Fibroblast of pulmonary artery (primary cell): ENCODE measurements around the gene LMO2.

ENCODE experiments used
- DNase-seq: peaks from one replicate; pipeline ENCODE4 v3.0.0-alpha.2; 2010; ENCODE audit warnings: low read depth
- H3K4me3 ChIP-seq: replicated peaks from 2 replicates; pipeline ENCODE4 v1.5.1; 2011; ENCODE audit warnings: low read depth, mild to moderate bottlenecking, control low read depth, low read length, moderate library complexity
- TF ChIP-seq, protein P1 (sequence below): IDR thresholded peaks from 2 replicates; pipeline ENCODE4 v1.5.1; 2011; ENCODE audit warnings: mild to moderate bottlenecking, control low read depth, low read length, inconsistent platforms; ENCODE audit errors: missing control alignments

Gene LMO2

DNA sequence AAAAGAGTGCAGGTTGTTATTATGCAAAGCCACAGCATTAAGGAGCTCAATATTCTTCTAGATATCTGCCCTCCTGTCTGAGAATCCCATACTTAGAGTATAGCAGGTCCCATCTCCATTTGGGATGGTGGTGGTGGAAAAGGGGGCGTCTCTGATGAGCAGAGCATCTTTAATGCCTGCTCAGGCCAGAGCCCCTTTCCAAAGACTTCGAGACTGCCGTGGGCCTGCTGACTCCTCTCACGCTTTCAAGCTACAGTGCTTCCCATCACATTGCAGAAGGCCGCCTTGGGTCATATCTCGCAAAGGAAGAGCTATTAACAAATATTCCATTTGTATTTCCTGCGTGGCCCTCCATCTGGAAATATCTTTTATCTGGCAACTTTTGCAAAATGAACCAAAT lies 10.9 kb downstream of the LMO2 start:
- no peak overlapping the region for H3K4me3 ChIP-seq
- DNase-seq: no peak
- TF ChIP-seq, protein P1, sequence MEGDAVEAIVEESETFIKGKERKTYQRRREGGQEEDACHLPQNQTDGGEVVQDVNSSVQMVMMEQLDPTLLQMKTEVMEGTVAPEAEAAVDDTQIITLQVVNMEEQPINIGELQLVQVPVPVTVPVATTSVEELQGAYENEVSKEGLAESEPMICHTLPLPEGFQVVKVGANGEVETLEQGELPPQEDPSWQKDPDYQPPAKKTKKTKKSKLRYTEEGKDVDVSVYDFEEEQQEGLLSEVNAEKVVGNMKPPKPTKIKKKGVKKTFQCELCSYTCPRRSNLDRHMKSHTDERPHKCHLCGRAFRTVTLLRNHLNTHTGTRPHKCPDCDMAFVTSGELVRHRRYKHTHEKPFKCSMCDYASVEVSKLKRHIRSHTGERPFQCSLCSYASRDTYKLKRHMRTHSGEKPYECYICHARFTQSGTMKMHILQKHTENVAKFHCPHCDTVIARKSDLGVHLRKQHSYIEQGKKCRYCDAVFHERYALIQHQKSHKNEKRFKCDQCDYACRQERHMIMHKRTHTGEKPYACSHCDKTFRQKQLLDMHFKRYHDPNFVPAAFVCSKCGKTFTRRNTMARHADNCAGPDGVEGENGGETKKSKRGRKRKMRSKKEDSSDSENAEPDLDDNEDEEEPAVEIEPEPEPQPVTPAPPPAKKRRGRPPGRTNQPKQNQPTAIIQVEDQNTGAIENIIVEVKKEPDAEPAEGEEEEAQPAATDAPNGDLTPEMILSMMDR: no peak

- DNase-seq: no peak
- TF ChIP-seq, protein P1: no peak
- H3K4me3 ChIP-seq: no peak overlapping the region
Measured at GRCh38 chr11:33879375-33879774, 12.5 kb downstream of the LMO2 start.

DNA sequence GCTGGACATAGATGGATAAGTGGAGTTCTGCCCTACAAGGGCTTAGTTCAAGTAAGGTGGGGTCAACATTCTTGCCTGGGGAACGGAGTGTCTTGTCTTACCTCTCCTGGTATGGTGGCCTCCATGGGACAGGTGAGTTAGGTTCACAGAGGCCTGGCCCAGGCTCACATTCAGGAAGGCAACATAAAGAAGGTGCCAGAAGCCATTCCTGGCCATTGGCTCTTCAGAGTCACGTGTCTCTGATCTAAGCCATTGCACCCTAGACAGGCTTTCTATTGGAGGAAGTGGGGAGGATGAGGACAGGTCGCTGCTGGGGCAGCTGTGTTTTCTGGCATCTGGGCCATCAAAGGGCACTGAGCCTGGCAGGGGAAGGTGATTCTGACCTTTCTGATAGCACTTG lies 14.8 kb downstream of the LMO2 start:
- TF ChIP-seq, protein P1: no peak
- H3K4me3 ChIP-seq: no peak overlapping the region
- no peak for DNase-seq

DNA sequence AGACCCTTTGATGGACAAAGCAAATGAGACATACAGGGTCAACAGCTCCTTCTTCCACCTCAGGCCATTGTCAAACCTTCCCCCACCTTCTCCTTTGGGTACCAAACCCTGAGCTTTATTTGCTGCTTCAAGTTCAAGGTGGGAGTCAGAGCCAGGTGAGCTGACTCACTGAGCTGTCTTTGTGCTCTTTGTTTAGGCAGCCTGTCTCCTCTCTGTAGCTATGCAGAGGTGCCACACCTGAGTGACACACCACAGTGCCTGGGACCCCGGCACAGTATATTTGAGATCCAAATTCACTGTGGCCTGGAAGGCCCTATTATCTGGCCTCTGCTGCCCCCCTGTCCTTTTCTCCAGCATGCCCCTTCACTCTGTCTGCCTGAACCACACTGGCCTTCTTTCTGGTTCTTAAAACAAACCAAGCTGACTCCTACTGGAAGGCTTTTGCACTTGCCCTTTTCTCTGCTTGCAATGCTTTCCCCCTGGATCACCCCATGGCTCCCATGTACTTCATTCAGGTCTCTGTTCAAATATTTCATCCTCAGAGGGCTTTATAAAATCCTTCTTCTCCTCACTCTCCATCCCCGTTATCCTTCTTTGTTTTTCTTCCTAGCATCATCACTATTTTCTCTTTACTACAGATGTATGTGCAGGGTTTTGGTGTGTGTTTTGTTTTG lies 16.1 kb downstream of the LMO2 start:
- H3K4me3 ChIP-seq: no peak overlapping the region
- TF ChIP-seq, protein P1: no peak
- DNase-seq: no peak

- TF ChIP-seq, protein P1: no peak
- no peak for DNase-seq
- no peak overlapping the region for H3K4me3 ChIP-seq
Measured at GRCh38 chr11:33874910-33875490, 16.9 kb downstream of the LMO2 start.

DNA sequence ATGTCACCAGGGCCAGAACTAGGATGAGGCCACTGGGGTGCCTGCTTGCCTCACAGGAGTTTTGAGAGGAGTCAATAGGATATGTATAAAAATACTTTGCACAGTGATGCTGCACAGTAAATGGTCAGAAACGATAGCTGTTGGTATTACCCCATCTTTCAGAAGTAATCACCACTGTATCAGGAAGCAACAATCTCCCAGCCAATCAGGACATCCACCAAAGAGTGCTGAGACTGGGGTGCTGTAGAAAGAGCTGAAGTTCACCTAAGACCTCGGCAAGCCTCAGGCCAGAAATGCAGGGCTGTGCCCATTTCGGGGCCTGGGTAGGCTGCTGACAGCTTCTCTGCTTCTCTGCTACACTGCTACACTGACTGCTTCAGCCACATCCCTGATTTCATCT lies 17.4 kb downstream of the LMO2 start:
- DNase-seq: no peak
- TF ChIP-seq, protein P1: no peak
- no peak overlapping the region for H3K4me3 ChIP-seq
